WTC11 (cell line): ENCODE results near the gene LIMA1.

Experiments used
- IRF2 ChIP-seq: sonication (generic); formaldehyde crosslinking; IDR thresholded peaks from 2 replicates; pipeline ENCODE4 v1.8.0; 2022; ENCODE audit warnings: low read depth, missing genetic modification reagents, borderline replicate concordance
- TEAD4 ChIP-seq: sonication (generic); formaldehyde crosslinking; IDR thresholded peaks from 2 replicates; pipeline ENCODE4 v1.8.0; 2022; ENCODE audit warnings: mild to moderate bottlenecking, missing genetic modification reagents
- ZNF263 ChIP-seq: sonication (generic); formaldehyde crosslinking; IDR thresholded peaks from 2 replicates; pipeline ENCODE4 v1.8.1; 2022; ENCODE audit warnings: low read depth, mild to moderate bottlenecking, moderate library complexity, missing genetic modification reagents
- TF ChIP-seq, protein P1 (sequence below): sonication (generic); formaldehyde crosslinking; conservative IDR thresholded peaks from 2 replicates; pipeline ENCODE4 v1.8.1; 2022; ENCODE audit warnings: mild to moderate bottlenecking, missing genetic modification reagents
- TF ChIP-seq, protein P2 (sequence below): sonication (generic); formaldehyde crosslinking; IDR thresholded peaks from 2 replicates; pipeline ENCODE4 v1.8.1; 2023; ENCODE audit warnings: mild to moderate bottlenecking, missing genetic modification reagents, moderate library complexity
- TF ChIP-seq, protein P3 (sequence below): fragments of 200-600 bp; IDR thresholded peaks from 2 replicates; pipeline ENCODE4 v1.8.0; 2022; ENCODE audit warnings: antibody characterized with exemption
- TF ChIP-seq, protein P4 (sequence below): sonication (generic); formaldehyde crosslinking; IDR thresholded peaks from 2 replicates; pipeline ENCODE4 v1.8.1; 2023; ENCODE audit warnings: mild to moderate bottlenecking, missing genetic modification reagents
- TF ChIP-seq, protein P5 (sequence below): sonication (generic); formaldehyde crosslinking; IDR thresholded peaks from 2 replicates; pipeline ENCODE4 v1.8.1; 2022; ENCODE audit warnings: low read depth, mild to moderate bottlenecking, moderate library complexity, missing genetic modification reagents, borderline replicate concordance
- TF ChIP-seq, protein P6 (sequence below): sonication (generic); formaldehyde crosslinking; IDR thresholded peaks from 2 replicates; pipeline ENCODE4 v1.8.0; 2023; ENCODE audit warnings: missing genetic modification reagents

DNA sequence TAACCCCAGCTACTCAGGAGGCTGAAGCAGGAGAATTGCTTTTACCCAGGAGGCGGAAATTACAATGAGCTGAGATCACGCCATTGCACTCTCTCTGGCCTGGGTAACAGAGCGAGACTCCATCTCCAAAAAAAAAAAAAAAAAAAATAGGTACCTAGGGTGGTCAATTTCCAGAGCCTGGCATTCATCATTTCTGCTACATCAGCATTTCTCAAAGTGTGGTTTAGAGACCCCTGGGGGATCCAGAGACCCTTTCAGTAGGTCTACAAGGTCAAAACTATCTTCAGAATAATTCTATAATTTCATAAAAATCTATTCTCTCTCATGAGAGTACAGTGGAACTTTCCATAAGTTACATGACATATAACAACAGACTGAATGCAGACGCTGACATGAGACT lies 136.0 kb downstream of the LIMA1 start:
- TF ChIP-seq, protein P1, sequence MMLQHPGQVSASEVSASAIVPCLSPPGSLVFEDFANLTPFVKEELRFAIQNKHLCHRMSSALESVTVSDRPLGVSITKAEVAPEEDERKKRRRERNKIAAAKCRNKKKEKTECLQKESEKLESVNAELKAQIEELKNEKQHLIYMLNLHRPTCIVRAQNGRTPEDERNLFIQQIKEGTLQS (CRISPR knock-in tag): no peak
- TF ChIP-seq, protein P2, sequence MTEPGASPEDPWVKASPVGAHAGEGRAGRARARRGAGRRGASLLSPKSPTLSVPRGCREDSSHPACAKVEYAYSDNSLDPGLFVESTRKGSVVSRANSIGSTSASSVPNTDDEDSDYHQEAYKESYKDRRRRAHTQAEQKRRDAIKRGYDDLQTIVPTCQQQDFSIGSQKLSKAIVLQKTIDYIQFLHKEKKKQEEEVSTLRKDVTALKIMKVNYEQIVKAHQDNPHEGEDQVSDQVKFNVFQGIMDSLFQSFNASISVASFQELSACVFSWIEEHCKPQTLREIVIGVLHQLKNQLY: no peak
- no peak for TF ChIP-seq IRF2
- TF ChIP-seq TEAD4 (CRISPR knock-in tag): no peak
- TF ChIP-seq, protein P3, sequence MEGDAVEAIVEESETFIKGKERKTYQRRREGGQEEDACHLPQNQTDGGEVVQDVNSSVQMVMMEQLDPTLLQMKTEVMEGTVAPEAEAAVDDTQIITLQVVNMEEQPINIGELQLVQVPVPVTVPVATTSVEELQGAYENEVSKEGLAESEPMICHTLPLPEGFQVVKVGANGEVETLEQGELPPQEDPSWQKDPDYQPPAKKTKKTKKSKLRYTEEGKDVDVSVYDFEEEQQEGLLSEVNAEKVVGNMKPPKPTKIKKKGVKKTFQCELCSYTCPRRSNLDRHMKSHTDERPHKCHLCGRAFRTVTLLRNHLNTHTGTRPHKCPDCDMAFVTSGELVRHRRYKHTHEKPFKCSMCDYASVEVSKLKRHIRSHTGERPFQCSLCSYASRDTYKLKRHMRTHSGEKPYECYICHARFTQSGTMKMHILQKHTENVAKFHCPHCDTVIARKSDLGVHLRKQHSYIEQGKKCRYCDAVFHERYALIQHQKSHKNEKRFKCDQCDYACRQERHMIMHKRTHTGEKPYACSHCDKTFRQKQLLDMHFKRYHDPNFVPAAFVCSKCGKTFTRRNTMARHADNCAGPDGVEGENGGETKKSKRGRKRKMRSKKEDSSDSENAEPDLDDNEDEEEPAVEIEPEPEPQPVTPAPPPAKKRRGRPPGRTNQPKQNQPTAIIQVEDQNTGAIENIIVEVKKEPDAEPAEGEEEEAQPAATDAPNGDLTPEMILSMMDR: no peak
- TF ChIP-seq, protein P4, sequence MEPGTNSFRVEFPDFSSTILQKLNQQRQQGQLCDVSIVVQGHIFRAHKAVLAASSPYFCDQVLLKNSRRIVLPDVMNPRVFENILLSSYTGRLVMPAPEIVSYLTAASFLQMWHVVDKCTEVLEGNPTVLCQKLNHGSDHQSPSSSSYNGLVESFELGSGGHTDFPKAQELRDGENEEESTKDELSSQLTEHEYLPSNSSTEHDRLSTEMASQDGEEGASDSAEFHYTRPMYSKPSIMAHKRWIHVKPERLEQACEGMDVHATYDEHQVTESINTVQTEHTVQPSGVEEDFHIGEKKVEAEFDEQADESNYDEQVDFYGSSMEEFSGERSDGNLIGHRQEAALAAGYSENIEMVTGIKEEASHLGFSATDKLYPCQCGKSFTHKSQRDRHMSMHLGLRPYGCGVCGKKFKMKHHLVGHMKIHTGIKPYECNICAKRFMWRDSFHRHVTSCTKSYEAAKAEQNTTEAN: no peak
- TF ChIP-seq, protein P5, sequence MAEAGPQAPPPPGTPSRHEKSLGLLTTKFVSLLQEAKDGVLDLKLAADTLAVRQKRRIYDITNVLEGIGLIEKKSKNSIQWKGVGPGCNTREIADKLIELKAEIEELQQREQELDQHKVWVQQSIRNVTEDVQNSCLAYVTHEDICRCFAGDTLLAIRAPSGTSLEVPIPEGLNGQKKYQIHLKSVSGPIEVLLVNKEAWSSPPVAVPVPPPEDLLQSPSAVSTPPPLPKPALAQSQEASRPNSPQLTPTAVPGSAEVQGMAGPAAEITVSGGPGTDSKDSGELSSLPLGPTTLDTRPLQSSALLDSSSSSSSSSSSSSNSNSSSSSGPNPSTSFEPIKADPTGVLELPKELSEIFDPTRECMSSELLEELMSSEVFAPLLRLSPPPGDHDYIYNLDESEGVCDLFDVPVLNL (CRISPR knock-in tag): no peak
- no peak for TF ChIP-seq ZNF263 (CRISPR knock-in tag)
- TF ChIP-seq, protein P6, sequence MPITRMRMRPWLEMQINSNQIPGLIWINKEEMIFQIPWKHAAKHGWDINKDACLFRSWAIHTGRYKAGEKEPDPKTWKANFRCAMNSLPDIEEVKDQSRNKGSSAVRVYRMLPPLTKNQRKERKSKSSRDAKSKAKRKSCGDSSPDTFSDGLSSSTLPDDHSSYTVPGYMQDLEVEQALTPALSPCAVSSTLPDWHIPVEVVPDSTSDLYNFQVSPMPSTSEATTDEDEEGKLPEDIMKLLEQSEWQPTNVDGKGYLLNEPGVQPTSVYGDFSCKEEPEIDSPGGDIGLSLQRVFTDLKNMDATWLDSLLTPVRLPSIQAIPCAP (CRISPR knock-in tag): no peak
